GM23338 (cell line): Measurements from ENCODE around the gene DGKE. TPM values are rescaled to one million over a fixed set of nuclear protein-coding genes. Genes with fewer than 3 reads are reported as not detected.

Experiments used
- CREB1 ChIP-seq: fragments of 250-450 bp; sonication (Bioruptor Pico); IDR thresholded peaks from 2 replicates; pipeline ENCODE4 v1.5.0; 2020; ENCODE audit warnings: low read depth, mild to moderate bottlenecking, moderate library complexity
- EZH2phosphoT487 ChIP-seq: fragments of 200-600 bp; sonication (generic); IDR thresholded peaks from one replicate; pipeline ENCODE4 v1.8.1; 2018; ENCODE audit warnings: antibody characterized with exemption; ENCODE audit not compliant: unreplicated experiment
- NANOG ChIP-seq: IDR thresholded peaks from 2 replicates; pipeline ENCODE4 v1.6.1; 2016; ENCODE audit warnings: antibody characterized with exemption, borderline replicate concordance
- polyA plus RNA-seq: library from polyadenylated mRNA; unstranded; fragments of >200 nt; fragmentation: Nextera tagmentation; extraction: Ambion mirVana; gene quantifications from 2 replicates; pipeline ENCODE4 v1.2.1, GENCODE V29; 2016
- total RNA-seq: library from RNA; depleted of rRNA; stranded (reverse); fragments of >200 nt; shearing (Covaris generic); gene quantifications from 2 replicates; pipeline ENCODE4 v1.2.3, GENCODE V29; 2014
- TF ChIP-seq, protein P1 (sequence below): fragments of 250-450 bp; sonication (Bioruptor Pico); IDR thresholded peaks from 2 replicates; pipeline ENCODE4 v1.5.0; 2020; ENCODE audit warnings: mild to moderate bottlenecking, moderate library complexity
- TF ChIP-seq, protein P2 (sequence below): IDR thresholded peaks from 2 replicates; pipeline ENCODE4 v1.6.1; 2016; ENCODE audit warnings: antibody characterized with exemption
- TF ChIP-seq, protein P3 (sequence below): IDR thresholded peaks from one replicate; pipeline ENCODE4 v1.6.1; 2018; ENCODE audit warnings: antibody characterized with exemption; ENCODE audit not compliant: unreplicated experiment

Gene DGKE
- total and polyA plus RNA-seq, 2 experiments from 2014 or later: 3.9 to 10.1 TPM

DNA sequence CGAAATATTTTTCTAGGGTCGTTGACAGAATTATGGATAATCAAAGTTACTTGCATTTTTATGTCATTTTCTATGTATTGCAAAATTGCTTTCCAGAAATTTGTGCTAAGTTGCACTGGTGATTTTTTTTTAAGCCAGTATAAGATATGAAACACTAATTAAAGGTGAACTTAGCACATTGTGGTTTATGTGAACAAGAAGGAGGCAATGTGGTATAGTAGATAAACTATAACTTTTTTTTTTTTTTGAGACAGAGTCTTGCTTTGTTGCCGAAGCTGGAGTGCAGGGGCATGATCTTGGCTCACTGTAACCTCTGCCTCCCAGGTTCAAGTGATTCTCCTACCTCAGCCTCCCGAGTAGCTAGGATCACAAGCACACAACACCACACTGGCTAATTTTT is 13.2 kb downstream of the DGKE start (continued):
- TF ChIP-seq, protein P1, sequence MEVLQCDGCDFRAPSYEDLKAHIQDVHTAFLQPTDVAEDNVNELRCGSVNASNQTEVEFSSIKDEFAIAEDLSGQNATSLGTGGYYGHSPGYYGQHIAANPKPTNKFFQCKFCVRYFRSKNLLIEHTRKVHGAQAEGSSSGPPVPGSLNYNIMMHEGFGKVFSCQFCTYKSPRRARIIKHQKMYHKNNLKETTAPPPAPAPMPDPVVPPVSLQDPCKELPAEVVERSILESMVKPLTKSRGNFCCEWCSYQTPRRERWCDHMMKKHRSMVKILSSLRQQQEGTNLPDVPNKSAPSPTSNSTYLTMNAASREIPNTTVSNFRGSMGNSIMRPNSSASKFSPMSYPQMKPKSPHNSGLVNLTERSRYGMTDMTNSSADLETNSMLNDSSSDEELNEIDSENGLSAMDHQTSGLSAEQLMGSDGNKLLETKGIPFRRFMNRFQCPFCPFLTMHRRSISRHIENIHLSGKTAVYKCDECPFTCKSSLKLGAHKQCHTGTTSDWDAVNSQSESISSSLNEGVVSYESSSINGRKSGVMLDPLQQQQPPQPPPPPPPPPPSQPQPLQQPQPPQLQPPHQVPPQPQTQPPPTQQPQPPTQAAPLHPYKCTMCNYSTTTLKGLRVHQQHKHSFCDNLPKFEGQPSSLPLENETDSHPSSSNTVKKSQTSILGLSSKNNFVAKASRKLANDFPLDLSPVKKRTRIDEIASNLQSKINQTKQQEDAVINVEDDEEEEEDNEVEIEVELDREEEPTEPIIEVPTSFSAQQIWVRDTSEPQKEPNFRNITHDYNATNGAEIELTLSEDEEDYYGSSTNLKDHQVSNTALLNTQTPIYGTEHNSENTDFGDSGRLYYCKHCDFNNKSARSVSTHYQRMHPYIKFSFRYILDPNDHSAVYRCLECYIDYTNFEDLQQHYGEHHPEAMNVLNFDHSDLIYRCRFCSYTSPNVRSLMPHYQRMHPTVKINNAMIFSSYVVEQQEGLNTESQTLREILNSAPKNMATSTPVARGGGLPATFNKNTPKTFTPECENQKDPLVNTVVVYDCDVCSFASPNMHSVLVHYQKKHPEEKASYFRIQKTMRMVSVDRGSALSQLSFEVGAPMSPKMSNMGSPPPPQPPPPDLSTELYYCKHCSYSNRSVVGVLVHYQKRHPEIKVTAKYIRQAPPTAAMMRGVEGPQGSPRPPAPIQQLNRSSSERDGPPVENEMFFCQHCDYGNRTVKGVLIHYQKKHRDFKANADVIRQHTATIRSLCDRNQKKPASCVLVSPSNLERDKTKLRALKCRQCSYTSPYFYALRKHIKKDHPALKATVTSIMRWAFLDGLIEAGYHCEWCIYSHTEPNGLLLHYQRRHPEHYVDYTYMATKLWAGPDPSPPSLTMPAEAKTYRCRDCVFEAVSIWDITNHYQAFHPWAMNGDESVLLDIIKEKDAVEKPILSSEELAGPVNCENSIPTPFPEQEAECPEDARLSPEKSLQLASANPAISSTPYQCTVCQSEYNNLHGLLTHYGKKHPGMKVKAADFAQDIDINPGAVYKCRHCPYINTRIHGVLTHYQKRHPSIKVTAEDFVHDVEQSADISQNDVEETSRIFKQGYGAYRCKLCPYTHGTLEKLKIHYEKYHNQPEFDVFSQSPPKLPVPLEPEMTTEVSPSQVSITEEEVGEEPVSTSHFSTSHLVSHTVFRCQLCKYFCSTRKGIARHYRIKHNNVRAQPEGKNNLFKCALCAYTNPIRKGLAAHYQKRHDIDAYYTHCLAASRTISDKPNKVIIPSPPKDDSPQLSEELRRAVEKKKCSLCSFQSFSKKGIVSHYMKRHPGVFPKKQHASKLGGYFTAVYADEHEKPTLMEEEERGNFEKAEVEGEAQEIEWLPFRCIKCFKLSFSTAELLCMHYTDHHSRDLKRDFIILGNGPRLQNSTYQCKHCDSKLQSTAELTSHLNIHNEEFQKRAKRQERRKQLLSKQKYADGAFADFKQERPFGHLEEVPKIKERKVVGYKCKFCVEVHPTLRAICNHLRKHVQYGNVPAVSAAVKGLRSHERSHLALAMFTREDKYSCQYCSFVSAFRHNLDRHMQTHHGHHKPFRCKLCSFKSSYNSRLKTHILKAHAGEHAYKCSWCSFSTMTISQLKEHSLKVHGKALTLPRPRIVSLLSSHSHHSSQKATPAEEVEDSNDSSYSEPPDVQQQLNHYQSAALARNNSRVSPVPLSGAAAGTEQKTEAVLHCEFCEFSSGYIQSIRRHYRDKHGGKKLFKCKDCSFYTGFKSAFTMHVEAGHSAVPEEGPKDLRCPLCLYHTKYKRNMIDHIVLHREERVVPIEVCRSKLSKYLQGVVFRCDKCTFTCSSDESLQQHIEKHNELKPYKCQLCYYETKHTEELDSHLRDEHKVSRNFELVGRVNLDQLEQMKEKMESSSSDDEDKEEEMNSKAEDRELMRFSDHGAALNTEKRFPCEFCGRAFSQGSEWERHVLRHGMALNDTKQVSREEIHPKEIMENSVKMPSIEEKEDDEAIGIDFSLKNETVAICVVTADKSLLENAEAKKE (CRISPR knock-in tag): no peak
- TF ChIP-seq NANOG (no peak), EZH2phosphoT487 (no peak), CREB1 (CRISPR knock-in tag) (no peak)
- TF ChIP-seq, protein P2, sequence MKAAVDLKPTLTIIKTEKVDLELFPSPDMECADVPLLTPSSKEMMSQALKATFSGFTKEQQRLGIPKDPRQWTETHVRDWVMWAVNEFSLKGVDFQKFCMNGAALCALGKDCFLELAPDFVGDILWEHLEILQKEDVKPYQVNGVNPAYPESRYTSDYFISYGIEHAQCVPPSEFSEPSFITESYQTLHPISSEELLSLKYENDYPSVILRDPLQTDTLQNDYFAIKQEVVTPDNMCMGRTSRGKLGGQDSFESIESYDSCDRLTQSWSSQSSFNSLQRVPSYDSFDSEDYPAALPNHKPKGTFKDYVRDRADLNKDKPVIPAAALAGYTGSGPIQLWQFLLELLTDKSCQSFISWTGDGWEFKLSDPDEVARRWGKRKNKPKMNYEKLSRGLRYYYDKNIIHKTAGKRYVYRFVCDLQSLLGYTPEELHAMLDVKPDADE: no peak
- TF ChIP-seq, protein P3, sequence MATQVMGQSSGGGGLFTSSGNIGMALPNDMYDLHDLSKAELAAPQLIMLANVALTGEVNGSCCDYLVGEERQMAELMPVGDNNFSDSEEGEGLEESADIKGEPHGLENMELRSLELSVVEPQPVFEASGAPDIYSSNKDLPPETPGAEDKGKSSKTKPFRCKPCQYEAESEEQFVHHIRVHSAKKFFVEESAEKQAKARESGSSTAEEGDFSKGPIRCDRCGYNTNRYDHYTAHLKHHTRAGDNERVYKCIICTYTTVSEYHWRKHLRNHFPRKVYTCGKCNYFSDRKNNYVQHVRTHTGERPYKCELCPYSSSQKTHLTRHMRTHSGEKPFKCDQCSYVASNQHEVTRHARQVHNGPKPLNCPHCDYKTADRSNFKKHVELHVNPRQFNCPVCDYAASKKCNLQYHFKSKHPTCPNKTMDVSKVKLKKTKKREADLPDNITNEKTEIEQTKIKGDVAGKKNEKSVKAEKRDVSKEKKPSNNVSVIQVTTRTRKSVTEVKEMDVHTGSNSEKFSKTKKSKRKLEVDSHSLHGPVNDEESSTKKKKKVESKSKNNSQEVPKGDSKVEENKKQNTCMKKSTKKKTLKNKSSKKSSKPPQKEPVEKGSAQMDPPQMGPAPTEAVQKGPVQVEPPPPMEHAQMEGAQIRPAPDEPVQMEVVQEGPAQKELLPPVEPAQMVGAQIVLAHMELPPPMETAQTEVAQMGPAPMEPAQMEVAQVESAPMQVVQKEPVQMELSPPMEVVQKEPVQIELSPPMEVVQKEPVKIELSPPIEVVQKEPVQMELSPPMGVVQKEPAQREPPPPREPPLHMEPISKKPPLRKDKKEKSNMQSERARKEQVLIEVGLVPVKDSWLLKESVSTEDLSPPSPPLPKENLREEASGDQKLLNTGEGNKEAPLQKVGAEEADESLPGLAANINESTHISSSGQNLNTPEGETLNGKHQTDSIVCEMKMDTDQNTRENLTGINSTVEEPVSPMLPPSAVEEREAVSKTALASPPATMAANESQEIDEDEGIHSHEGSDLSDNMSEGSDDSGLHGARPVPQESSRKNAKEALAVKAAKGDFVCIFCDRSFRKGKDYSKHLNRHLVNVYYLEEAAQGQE: no peak
